Vagina (tissue), 2 donors: ENCODE results near the gene NSUN2.

Experiments
- POLR2A ChIP-seq, 2 donors: fragments of 450-650 bp; IDR thresholded peaks; one replicate each; pipeline ENCODE4 v1.6.1; 2017; ENCODE audit warnings: antibody characterized with exemption in 2 of 2, mild to moderate bottlenecking in 2 of 2, moderate library complexity in 2 of 2
- TF ChIP-seq, protein P1 (sequence below), 3 experiments: fragments of 450-650 bp in 2 of 3; fragments of 200-600 bp in 1 of 3; sonication (generic) in 1 of 3; IDR thresholded peaks; one replicate each; pipeline ENCODE4 v1.5.1; 2017 to 2019; ENCODE audit warnings: antibody characterized with exemption in 3 of 3, mild to moderate bottlenecking in 2 of 3, moderate library complexity in 2 of 3

DNA sequence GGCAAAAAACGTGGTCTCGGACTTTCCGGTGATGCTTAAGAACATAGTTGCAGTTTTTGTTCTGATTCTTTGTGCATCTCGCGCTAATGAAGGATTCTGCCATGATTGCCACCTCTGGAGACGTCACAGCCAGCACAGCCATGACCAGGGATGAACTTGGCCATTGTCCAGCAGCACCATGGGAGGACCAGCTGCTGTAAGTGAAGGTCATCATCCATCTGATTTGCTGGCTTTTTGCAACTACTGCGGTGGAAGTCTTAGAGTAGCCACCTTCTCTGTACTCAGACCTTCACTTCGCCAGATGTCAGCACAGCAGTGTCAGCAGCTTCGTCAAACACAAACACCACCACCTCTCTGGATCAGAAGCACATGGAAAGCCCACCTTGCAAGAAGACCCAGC is 45.7 kb downstream of the NSUN2 start:
- TF ChIP-seq, protein P1, sequence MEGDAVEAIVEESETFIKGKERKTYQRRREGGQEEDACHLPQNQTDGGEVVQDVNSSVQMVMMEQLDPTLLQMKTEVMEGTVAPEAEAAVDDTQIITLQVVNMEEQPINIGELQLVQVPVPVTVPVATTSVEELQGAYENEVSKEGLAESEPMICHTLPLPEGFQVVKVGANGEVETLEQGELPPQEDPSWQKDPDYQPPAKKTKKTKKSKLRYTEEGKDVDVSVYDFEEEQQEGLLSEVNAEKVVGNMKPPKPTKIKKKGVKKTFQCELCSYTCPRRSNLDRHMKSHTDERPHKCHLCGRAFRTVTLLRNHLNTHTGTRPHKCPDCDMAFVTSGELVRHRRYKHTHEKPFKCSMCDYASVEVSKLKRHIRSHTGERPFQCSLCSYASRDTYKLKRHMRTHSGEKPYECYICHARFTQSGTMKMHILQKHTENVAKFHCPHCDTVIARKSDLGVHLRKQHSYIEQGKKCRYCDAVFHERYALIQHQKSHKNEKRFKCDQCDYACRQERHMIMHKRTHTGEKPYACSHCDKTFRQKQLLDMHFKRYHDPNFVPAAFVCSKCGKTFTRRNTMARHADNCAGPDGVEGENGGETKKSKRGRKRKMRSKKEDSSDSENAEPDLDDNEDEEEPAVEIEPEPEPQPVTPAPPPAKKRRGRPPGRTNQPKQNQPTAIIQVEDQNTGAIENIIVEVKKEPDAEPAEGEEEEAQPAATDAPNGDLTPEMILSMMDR (IDR thresholded peaks at IDR 0.05): no peak
- no peak for TF ChIP-seq POLR2A (IDR thresholded peaks at IDR 0.05)
